NCI-H1436 (cell line): Measurements from ENCODE around the gene GPR84.
A peak's percentile ranks its signal among the peaks of the same experiment; 100 is the strongest.
"Not testable (repeated sequence)": the region's sequence is repeated elsewhere in the genome, so short reads cannot be mapped to it uniquely, and the experiment has no call there.

ENCODE experiments used
- DNase-seq: peaks from one replicate; lab custom pipeline; 2025; lab: John Stamatoyannopoulos, UW

GPR84 gene

DNA sequence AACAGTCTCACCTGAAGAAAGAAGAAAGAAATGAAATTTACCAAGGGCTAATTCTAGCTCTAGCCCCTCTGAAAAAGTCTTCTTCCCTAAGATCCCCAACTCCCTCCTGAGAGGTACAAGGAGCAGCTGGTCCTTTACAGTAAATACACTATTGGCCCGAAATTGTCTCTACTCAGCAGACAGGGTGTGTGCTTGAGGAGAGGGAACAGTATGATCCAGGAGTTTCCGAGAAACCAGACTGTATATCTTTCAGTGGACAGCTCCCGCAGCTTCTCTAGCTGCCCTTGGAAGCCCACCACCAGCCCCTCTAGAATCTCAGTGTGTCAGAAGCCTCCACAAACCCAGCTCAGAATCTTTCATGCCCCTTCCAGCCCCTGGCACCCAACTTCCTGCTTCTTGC lies 8.1 kb downstream of the GPR84 start:
- no peak for DNase-seq

DNA sequence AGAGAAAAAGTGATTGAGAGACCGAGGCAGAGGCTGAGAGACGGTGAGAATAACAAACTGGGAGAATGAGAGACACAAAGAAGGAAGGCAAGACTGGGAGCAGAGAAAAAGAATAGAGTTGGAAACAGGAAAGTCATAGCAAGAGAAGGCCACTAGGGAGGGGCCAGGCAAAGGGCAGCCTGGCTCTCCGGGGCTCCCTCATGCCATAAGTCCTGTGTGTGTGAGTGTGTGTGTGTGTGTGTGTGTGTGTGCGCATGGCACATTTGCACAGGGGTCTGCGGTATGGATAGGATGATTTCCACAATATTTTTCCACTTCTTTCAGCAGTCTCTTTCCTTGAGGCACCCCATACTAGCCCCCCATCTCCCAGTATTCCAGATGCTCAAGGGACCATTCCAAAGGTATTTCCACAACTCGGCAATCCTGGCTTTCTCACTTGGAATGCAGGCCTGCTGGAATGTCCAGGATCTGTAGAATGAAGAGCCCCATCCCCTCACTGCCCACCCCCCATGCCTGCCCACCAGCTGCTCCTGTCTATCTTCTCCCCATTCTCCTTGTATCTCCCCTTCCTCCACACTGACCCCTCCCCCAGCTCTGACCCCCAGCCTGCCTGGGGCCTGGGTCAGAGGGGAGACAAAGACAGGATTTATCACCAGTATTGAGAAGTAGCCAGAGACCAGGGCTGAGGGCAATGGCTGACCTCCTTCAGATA lies 9.0 kb downstream of the GPR84 start:
- DNase-seq, result no peak

DNA sequence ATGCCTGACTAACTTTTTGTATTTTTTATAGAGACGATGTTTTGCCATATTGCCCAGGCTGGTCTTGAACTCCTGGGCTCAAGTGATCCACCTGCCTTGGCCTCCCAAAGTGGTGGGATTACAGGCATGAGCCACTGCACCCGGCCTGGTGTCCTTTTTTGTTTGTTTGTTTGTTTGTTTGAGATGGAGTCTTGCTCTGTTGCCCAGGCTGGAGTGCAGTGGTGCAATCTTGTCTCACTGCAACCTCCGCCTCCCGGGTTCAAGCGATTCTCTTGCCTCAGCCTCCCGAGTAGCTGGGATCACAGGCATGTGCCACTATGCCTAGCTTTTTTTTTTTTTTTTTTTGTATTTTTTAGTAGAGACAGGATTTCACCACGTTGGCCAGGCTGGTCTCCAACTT lies 10.0 kb downstream of the GPR84 start:
- not testable (repeated sequence) for DNase-seq

DNA sequence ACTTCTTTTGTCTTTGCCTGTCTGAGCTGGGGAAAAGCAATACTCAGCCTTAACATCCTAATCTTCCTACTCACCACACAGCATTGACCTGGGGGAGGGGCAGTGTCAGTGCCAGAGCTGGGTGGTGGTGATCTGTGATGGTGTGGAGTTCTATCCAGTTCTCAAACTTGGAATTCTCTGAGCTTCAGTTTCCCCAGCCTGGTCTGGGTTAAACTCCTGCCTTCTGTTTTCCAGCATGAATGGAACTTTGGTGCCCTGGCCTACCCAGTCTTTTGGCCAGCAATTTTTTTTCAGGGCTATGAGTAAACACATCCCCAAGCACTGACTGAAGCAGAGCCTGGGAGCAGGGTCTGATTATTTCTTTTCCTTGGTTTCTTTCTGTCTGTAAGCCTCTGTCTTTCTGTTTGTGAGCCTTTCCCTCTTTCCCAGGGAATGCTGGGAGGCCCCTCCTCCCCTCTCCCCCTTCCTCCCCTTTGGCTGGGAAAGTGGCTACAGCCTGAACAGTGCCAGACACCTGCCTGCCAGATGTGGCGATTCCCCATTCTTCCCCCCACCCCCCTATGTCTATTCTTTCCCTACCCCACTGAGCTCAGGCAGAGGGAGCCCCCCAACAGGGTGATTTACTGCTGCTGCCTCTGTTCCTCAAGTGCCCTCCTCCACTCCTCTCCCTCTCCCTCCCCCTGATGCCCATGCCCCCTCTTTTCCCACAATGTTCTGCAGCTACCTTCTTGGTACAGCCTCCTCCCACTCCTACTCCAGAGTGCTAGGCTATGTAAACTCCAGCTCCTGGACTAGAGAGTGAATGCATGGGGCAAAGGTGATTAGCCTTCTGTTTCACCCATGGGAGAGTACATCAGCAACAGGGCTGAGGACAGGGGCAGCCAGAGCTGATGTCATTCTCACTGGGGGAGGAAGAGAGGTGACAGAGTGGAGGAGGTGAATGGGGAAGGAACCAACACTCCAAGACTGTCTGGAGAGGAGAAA lies 11.1 kb downstream of the GPR84 start:
- DNase-seq, result no peak

DNA sequence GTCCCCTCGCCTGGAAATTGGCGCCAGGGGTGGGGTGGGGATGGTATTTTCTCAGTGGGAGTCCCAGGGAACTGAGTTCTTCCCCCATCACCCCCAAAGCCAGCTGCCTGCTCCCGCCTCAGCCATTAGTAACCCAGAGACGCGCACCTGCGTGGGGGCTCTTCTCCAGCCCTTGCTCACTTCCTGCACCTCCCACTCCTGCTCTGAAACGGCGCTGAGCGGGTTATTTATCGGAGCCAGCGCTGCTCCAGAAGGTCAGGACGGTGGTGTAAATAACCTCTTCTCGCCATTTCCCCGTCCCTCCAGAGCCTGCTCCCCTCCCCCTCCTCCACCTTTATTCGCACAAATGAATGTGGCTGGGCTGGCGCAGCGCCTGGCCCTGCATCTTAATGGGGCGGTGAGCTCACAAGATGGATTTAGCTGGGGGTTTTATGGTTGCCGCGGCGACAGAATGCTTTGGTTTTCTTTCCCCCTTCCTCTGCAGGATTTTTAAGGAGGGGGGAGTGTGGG lies 12.2 kb downstream of the GPR84 start:
- DNase-seq, result peak; percentile 75

GRCh38 chr12:54351341-54351740 lies 12.9 kb downstream of the GPR84 start:
- DNase-seq, result no peak

DNA sequence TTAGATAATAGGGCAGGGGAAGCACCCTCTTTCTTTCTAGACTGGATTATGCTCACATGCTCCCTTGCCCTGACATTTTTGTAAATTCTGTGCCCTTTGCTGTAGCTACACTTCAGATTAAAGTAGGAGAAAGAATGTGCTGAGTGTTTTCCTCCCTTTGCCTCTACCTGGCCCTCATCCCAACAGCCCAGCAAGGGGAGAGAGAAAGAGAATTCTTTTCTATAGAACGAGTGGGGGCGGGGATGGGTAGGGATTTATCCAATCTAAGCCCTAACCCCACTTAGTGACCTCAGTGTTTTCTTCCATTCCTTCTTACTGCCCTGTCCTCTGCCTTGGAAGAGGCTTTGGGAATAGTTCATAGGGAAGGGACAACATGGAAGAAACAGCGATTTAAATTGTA lies 13.5 kb downstream of the GPR84 start:
- no peak for DNase-seq

- no peak for DNase-seq
Measured at GRCh38 chr12:54349679-54350078, 14.6 kb downstream of the GPR84 start.

GRCh38 chr12:54349036-54349435 lies 15.2 kb downstream of the GPR84 start:
- DNase-seq, result no peak

DNA sequence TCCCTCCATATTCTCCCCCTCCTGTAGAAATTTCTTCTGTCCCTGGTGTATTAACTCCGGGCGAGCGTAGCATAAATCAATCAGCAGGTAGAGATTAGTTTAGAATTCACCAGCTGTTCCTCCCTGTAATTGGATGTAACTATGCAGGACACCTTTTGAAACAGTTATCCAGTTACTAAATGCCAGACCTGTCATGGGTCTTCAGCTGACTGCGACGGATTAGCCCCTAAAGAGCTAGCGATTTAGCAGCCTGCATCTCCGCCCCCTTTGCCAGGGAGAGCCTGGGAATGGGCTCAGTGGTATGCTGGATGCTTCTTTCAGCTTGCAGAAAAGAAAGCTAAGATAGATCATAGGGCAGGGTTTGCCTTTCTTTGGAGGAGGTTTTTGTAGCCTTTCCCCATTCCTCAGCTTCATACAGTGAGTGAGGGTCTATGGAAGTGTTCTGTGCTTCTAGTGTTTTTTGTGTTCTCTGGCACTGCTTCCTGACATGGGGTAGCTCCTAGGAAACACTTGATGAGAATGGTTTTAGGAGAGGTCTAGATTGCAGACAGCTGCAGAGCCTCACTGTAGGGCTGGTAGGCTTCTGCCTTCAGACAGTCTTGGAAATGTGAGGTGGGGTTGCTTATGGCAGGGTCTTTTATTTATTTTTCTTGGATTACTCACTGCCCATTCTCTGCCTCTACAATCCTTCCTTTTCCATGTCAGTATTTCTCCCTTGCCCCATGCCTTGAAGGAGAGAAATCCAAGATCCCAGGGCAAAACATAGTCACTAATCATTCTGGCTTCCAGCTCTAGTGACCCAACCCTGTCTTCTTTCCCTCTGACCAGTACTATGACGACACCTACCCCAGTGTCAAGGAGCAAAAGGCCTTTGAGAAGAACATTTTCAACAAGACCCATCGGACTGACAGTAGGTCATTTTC lies 22.6 kb downstream of the GPR84 start:
- DNase-seq, result no peak

GRCh38 chr12:54340846-54341245 lies 23.4 kb downstream of the GPR84 start:
- no peak for DNase-seq

- DNase-seq, result no peak
Measured at GRCh38 chr12:54338698-54339296, 25.5 kb downstream of the GPR84 start.

- DNase-seq, result no peak
Measured at GRCh38 chr12:54337854-54338650, 26.2 kb downstream of the GPR84 start.

DNA sequence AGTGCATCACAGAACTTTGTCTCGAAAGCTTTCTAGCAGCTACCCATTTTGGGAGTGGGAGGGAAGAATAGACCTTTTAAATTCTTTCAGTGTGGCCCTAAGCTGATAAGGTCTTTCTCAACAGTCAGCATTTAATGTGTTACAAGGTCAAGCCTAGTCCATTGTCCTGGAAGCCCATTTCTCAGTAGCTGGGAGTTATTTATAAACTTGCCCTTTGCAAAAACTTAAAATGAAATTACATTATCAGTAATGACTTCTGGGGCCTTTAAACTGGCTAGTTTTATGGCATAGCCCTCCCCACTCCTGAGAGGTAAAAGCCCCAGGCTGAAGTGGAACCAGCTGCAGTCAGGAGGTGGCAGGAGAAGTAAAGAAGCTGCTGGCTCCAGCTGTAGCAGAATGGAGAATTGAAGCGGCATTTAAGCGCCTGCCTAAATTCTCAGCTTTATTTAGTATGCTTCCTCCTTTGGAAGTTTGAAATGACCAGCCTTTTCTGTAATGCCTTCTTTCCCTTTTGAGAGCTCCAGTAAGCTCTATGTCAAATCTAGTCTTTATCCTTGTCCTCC lies 26.9 kb downstream of the GPR84 start:
- DNase-seq, result no peak

GRCh38 chr12:54333420-54334034 lies 30.8 kb downstream of the GPR84 start:
- DNase-seq, result no peak

DNA sequence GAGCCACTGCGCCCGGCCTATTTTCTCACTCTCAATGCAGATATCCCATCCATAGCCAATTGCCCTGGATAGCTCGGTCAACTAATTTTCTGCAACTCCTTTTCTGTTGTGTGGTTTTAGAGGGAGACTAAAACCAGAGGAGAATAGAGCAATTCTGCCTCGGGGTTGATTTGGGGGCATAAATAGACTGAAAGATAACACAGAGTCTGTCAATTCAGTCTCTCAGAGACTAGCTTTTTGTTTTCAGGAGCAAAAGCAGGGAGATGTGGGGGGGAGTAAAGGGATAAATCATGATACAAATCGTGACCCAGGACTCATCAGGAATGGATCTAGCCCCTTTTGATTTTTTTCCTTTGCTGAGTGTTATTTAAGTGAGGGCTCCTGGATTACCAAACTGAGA lies 32.8 kb downstream of the GPR84 start:
- DNase-seq, result no peak

- DNase-seq, result no peak
Measured at GRCh38 chr12:54330442-54330841, 33.8 kb downstream of the GPR84 start.

DNA sequence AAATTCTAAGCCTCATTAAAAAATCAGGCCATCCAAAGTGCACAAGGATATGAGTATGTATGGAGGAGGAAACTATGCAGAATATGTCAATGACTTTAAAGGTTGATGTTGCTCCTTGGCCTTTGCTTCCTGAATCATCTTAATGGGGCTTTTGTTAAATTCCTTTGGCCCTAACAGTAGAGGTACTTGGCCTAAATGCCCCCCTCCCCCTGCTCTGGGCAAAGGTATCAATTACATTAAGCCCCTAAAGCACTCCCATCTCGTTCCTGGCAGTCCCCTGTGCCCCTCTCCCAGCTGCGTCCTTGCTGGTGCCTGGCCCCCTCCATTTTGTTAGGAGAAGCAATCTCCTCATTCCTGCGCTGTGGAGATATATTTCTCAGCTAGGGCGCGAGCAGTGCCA lies 34.5 kb downstream of the GPR84 start:
- no peak for DNase-seq

DNA sequence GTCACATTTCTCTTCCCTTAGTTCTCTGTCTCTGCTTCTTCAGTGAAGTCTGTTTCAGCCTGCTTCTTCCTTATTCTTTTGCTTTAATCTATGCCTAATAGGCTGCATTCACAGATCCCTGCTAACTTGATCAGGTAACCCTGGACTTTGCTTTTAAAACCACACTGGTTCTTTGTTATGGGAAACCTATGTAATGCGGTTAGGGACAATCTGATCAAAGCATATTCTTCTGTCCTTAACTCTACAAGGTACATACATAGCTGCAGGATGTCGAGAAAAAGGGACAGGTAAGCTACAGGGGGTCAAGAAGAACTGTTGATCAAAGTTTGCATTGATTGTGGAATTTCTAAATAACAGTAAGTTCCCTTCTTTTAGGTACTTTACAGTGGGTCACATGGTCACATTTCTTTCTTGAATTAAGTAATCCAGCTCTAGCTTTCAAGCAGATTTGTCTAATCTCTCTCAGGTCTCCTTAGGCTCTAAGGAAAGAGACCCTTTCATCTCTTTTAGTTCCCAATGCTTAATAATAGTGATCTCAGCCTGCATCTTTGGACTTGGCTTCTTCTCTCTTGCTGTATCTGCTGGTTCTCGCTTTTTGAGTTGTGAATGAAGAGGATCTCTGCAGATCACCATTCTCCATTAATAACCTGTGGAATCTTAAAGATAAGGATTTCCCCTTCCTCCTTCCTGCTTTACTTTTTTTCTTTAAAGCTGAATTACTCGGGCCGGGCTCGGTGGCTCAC lies 35.5 kb downstream of the GPR84 start:
- DNase-seq, result no peak
